SK-N-SH treated with all-trans-retinoic acid at 6 μM for 48 hours (cell line): ENCODE results near the gene OR5D18.

Experiments used
- ARNTL ChIP-seq: fragments of 450-650 bp; formaldehyde crosslinking; IDR thresholded peaks from 2 replicates; pipeline ENCODE4 v1.5.0; 2020; ENCODE audit warnings: low read depth, mild to moderate bottlenecking, moderate library complexity, borderline replicate concordance
- BACH2 ChIP-seq: fragments of 250-450 bp; sonication (Bioruptor Pico); IDR thresholded peaks from 2 replicates; pipeline ENCODE4 v1.9.0; 2021; ENCODE audit warnings: mild to moderate bottlenecking, borderline replicate concordance
- PPARA ChIP-seq: fragments of 250-450 bp; sonication (Bioruptor Pico); IDR thresholded peaks from 2 replicates; pipeline ENCODE4 v1.5.0; 2020; ENCODE audit warnings: mild to moderate bottlenecking, borderline replicate concordance
- RARB ChIP-seq: fragments of 250-450 bp; sonication (Bioruptor Pico); IDR thresholded peaks from 2 replicates; pipeline ENCODE4 v1.8.0; 2021; ENCODE audit warnings: mild to moderate bottlenecking, moderate library complexity
- SNAI2 ChIP-seq: fragments of 250-450 bp; sonication (Bioruptor Pico); IDR thresholded peaks from 2 replicates; pipeline ENCODE4 v1.5.0; 2020; ENCODE audit warnings: mild to moderate bottlenecking, moderate library complexity
- TOX ChIP-seq: fragments of 250-450 bp; sonication (Bioruptor Pico); IDR thresholded peaks from 2 replicates; pipeline ENCODE4 v1.8.0; 2021; ENCODE audit warnings: mild to moderate bottlenecking, moderate library complexity, borderline replicate concordance
- ZFP3 ChIP-seq: fragments of 250-450 bp; sonication (Bioruptor Pico); IDR thresholded peaks from 2 replicates; pipeline ENCODE4 v1.5.0; 2020; ENCODE audit warnings: mild to moderate bottlenecking, moderate library complexity
- ZFP30 ChIP-seq: fragments of 450-650 bp; formaldehyde crosslinking; IDR thresholded peaks from 2 replicates; pipeline ENCODE4 v1.5.0; 2022; ENCODE audit warnings: mild to moderate bottlenecking, moderate library complexity
- ZNF70 ChIP-seq: fragments of 450-650 bp; formaldehyde crosslinking; IDR thresholded peaks from 2 replicates; pipeline ENCODE4 v1.5.0; 2020; ENCODE audit warnings: mild to moderate bottlenecking, moderate library complexity
- TF ChIP-seq, protein P1 (sequence below): fragments of 250-450 bp; sonication (Bioruptor Pico); IDR thresholded peaks from 2 replicates; pipeline ENCODE4 v1.8.0; 2021; ENCODE audit warnings: low read depth, mild to moderate bottlenecking, moderate library complexity, borderline replicate concordance
- TF ChIP-seq, protein P2 (sequence below): fragments of 250-450 bp; sonication (Bioruptor Pico); IDR thresholded peaks from 2 replicates; pipeline ENCODE4 v1.5.1; 2020; ENCODE audit warnings: low read depth, mild to moderate bottlenecking, moderate library complexity
- TF ChIP-seq, protein P3 (sequence below): fragments of 250-450 bp; sonication (Bioruptor Pico); IDR thresholded peaks from 2 replicates; pipeline ENCODE4 v1.8.0; 2020; ENCODE audit warnings: mild to moderate bottlenecking, moderate library complexity, borderline replicate concordance
- TF ChIP-seq, protein P4 (sequence below): fragments of 250-450 bp; sonication (Bioruptor Pico); IDR thresholded peaks from 2 replicates; pipeline ENCODE4 v1.5.1; 2021; ENCODE audit warnings: mild to moderate bottlenecking, moderate library complexity

- TF ChIP-seq SNAI2 (CRISPR knock-in tag) (no peak), TOX (CRISPR knock-in tag) (no peak), ZFP30 (CRISPR knock-in tag) (no peak), ZNF70 (CRISPR knock-in tag) (no peak), RARB (no peak), ARNTL (no peak), PPARA (CRISPR knock-in tag) (no peak), BACH2 (CRISPR knock-in tag) (no peak), ZFP3 (CRISPR knock-in tag) (no peak)
- TF ChIP-seq, protein P1, sequence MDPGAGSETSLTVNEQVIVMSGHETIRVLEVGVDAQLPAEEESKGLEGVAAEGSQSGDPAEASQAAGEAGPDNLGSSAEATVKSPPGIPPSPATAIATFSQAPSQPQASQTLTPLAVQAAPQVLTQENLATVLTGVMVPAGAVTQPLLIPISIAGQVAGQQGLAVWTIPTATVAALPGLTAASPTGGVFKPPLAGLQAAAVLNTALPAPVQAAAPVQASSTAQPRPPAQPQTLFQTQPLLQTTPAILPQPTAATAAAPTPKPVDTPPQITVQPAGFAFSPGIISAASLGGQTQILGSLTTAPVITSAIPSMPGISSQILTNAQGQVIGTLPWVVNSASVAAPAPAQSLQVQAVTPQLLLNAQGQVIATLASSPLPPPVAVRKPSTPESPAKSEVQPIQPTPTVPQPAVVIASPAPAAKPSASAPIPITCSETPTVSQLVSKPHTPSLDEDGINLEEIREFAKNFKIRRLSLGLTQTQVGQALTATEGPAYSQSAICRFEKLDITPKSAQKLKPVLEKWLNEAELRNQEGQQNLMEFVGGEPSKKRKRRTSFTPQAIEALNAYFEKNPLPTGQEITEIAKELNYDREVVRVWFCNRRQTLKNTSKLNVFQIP, result no peak
- TF ChIP-seq, protein P2, sequence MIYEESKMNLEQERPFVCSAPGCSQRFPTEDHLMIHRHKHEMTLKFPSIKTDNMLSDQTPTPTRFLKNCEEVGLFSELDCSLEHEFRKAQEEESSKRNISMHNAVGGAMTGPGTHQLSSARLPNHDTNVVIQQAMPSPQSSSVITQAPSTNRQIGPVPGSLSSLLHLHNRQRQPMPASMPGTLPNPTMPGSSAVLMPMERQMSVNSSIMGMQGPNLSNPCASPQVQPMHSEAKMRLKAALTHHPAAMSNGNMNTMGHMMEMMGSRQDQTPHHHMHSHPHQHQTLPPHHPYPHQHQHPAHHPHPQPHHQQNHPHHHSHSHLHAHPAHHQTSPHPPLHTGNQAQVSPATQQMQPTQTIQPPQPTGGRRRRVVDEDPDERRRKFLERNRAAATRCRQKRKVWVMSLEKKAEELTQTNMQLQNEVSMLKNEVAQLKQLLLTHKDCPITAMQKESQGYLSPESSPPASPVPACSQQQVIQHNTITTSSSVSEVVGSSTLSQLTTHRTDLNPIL (CRISPR knock-in tag), result no peak
- TF ChIP-seq, protein P3, sequence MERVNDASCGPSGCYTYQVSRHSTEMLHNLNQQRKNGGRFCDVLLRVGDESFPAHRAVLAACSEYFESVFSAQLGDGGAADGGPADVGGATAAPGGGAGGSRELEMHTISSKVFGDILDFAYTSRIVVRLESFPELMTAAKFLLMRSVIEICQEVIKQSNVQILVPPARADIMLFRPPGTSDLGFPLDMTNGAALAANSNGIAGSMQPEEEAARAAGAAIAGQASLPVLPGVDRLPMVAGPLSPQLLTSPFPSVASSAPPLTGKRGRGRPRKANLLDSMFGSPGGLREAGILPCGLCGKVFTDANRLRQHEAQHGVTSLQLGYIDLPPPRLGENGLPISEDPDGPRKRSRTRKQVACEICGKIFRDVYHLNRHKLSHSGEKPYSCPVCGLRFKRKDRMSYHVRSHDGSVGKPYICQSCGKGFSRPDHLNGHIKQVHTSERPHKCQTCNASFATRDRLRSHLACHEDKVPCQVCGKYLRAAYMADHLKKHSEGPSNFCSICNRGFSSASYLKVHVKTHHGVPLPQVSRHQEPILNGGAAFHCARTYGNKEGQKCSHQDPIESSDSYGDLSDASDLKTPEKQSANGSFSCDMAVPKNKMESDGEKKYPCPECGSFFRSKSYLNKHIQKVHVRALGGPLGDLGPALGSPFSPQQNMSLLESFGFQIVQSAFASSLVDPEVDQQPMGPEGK (CRISPR knock-in tag), result no peak
- TF ChIP-seq, protein P4, sequence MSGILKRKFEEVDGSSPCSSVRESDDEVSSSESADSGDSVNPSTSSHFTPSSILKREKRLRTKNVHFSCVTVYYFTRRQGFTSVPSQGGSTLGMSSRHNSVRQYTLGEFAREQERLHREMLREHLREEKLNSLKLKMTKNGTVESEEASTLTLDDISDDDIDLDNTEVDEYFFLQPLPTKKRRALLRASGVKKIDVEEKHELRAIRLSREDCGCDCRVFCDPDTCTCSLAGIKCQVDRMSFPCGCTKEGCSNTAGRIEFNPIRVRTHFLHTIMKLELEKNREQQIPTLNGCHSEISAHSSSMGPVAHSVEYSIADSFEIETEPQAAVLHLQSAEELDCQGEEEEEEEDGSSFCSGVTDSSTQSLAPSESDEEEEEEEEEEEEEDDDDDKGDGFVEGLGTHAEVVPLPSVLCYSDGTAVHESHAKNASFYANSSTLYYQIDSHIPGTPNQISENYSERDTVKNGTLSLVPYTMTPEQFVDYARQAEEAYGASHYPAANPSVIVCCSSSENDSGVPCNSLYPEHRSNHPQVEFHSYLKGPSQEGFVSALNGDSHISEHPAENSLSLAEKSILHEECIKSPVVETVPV (CRISPR knock-in tag), result no peak
These were observed 26.1 kb upstream of the OR5D18 start for GRCh38 chr11:55793321-55793720.
